Vagina (tissue), 2 donors: Measurements from ENCODE around the gene DMAP1. TPM values are rescaled to one million over a fixed set of nuclear protein-coding genes. Genes with fewer than 3 reads are reported as not detected.

ENCODE experiments used
- DNase-seq, 2 donors: peaks; one replicate each; pipeline ENCODE4 v3.0.0-alpha.2; 2017; ENCODE audit errors: extremely low spot score in 2 of 2
- H3K27ac ChIP-seq: fragments of 200-600 bp; sonication (generic); one replicate; pipeline ENCODE4 v1.5.1; 2019
- H3K27me3 ChIP-seq: fragments of 200-600 bp; sonication (generic); one replicate; pipeline ENCODE4 v1.5.1; 2019
- H3K36me3 ChIP-seq, 2 donors: fragments of 200-600 bp; sonication (generic); one replicate each; pipeline ENCODE4 v1.5.1; 2017 to 2019
- H3K4me1 ChIP-seq: fragments of 200-600 bp; sonication (generic); one replicate; pipeline ENCODE4 v1.5.1; 2019
- H3K4me3 ChIP-seq, 2 donors: fragments of 200-600 bp; sonication (generic); 1 replicate in 1 of 2; 2 replicates in 1 of 2; pipeline ENCODE4 v1.5.1; 2016 to 2019
- H3K9me3 ChIP-seq: fragments of 200-600 bp; sonication (generic); one replicate; pipeline ENCODE4 v1.5.1; 2019
- CTCF ChIP-seq, 3 experiments: fragments of 450-650 bp in 2 of 3; fragments of 200-600 bp in 1 of 3; sonication (generic) in 1 of 3; IDR thresholded peaks; one replicate each; pipeline ENCODE4 v1.5.1; 2017 to 2019; ENCODE audit warnings: antibody characterized with exemption in 3 of 3, mild to moderate bottlenecking in 2 of 3, moderate library complexity in 2 of 3
- POLR2A ChIP-seq, 2 donors: fragments of 450-650 bp; IDR thresholded peaks; one replicate each; pipeline ENCODE4 v1.6.1; 2017; ENCODE audit warnings: antibody characterized with exemption in 2 of 2, mild to moderate bottlenecking in 2 of 2, moderate library complexity in 2 of 2
- POLR2AphosphoS5 ChIP-seq, 2 donors: sonication (generic); formaldehyde crosslinking; IDR thresholded peaks; one replicate each; pipeline ENCODE4 v1.9.0; 2017; ENCODE audit warnings: antibody characterized with exemption in 2 of 2, mild to moderate bottlenecking in 2 of 2, low read depth in 1 of 2; ENCODE audit not compliant: insufficient read depth in 1 of 2
- intact Hi-C: fragments of 100-400 bp; cut with DNase I; formaldehyde crosslinking; loops from one replicate; pipeline ENCODE4 v1.15.1; 2023
- total RNA-seq: library from RNA; depleted of rRNA; stranded (reverse); fragments of >200 nt; gene quantifications from one replicate; pipeline ENCODE4 v1.2.3, GENCODE V29; 2016

Gene DMAP1
- total RNA-seq, 1 donor from 2014 or later: 52.3 TPM

DNA sequence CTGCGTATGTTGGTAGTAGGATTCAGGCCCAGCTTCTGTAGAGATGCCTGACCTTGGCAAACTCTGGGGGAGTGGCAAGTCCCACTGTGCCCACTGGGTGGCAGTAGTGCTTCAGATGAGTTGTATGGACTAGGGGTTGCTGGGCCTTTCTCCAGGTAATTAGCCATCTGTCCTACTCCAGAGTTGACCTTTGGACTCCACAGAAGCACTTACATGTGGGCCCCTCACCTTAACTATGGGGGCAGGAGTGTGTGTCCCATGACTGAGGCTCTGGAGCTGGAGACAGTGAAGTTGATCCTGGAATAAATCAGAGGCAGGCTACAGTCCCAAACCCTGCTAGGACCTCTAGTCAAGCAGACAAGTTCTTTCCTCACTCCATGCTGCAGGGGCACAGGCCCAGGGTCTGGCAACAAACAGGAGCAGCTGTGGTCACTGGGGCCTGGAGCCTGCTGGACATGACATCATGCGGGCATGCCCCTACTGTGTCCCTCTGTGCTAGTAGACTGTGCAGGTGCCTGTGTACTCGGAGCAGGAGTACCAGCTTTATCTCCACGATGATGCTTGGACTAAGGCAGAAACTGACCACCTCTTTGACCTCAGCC, 4.6 kb downstream of the DMAP1 start:
- Histone ChIP-seq H3K9me3 (no peaks in the 10 kb centered on the region), H3K27ac (peak overlapping the region; percentile 24), H3K4me1 (peaks cover 18% of the 10 kb centered on the region), H3K4me3 (no peak overlapping the region), H3K27me3 (no peaks in the 10 kb centered on the region), H3K36me3 (peaks cover 0 to 52% of the 10 kb centered on the region in 2 donors)
- intact Hi-C loops: no loop called here
- DNase-seq: no peak
- TF ChIP-seq CTCF (IDR thresholded peaks at IDR 0.05): peak; percentile 83 to 88 (median 85)
- TF ChIP-seq POLR2AphosphoS5 (IDR thresholded peaks at IDR 0.05; ENCODE audit: insufficient read depth in 1 of 2, low read depth in 1 of 2): no peak
- TF ChIP-seq POLR2A (IDR thresholded peaks at IDR 0.05): no peak

- no peak overlapping the region for H3K4me3 ChIP-seq
- TF ChIP-seq POLR2A (IDR thresholded peaks at IDR 0.05) (no peak), CTCF (IDR thresholded peaks at IDR 0.05) (no peak), POLR2AphosphoS5 (IDR thresholded peaks at IDR 0.05; ENCODE audit: insufficient read depth in 1 of 2, low read depth in 1 of 2) (no peak)
- peaks cover 14% of the 10 kb centered on the region for H3K4me1 ChIP-seq
- H3K27me3 ChIP-seq: no peaks in the 10 kb centered on the region
- peaks cover 0 to 52% of the 10 kb centered on the region in 2 donors for H3K36me3 ChIP-seq
- H3K27ac ChIP-seq: no peak overlapping the region
- H3K9me3 ChIP-seq: no peaks in the 10 kb centered on the region
- intact Hi-C loops: no loop called here
- no peak for DNase-seq
Observed at GRCh38 chr1:44218503-44219300, 5.4 kb downstream of the DMAP1 start.

DNA sequence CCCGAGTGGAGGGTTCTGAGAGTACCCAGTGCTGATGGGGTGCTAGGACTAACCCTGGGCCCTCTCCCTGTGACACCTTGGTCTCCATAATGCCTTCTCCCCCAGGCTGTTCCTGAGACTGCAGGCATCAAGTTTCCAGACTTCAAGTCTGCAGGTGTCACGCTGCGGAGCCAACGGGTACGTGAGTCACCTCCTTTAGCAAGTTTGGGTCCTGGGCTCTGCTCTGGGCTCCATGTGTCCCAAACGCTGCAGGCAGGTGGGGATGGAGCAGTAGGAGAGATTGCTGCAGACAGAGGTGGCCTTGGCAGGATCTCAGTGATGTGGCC, 6.0 kb downstream of the DMAP1 start:
- no peak overlapping the region for H3K4me3 ChIP-seq
- no peak for DNase-seq
- H3K36me3 ChIP-seq: peaks cover 0 to 52% of the 10 kb centered on the region in 2 donors
- no peaks in the 10 kb centered on the region for H3K9me3 ChIP-seq
- peaks cover 8% of the 10 kb centered on the region for H3K4me1 ChIP-seq
- intact Hi-C loops: no loop called here
- no peaks in the 10 kb centered on the region for H3K27me3 ChIP-seq
- TF ChIP-seq POLR2A (IDR thresholded peaks at IDR 0.05): no peak
- no peak for TF ChIP-seq CTCF (IDR thresholded peaks at IDR 0.05)
- TF ChIP-seq POLR2AphosphoS5 (IDR thresholded peaks at IDR 0.05; ENCODE audit: insufficient read depth in 1 of 2, low read depth in 1 of 2): no peak
- H3K27ac ChIP-seq: no peak overlapping the region

DNA sequence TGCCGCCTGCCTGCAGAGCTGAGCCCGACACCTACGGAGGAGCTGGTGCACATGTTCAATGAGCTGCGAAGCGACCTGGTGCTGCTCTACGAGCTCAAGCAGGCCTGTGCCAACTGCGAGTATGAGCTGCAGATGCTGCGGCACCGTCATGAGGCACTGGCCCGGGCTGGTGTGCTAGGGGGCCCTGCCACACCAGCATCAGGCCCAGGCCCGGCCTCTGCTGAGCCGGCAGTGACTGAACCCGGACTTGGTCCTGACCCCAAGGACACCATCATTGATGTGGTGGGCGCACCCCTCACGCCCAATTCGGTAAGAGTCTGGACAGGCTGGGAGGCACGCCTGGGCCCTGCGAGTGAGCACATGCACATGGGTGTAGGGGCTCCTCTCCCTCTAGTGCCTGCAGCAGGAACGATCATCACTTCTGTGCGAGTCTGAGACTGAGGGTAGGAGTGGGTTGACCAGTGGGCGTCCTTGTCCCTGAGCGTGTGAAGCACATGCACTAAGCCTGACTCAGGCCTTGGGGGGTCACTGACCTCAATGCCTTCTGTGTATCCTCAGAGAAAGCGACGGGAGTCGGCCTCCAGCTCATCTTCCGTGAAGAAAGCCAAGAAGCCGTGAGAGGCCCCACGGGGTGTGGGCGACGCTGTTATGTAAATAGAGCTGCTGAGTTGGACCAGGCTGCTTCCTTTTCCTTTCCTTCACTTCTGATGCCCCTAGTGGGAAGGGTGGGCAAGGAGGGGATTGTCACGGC, 6.9 kb downstream of the DMAP1 start:
- intact Hi-C loops: loop anchor here (2.0 kb wide), 1 partner anchor 75 kb away; no protein-coding TSS in a partner anchor
- H3K4me3 ChIP-seq: no peak overlapping the region
- peaks cover 0 to 52% of the 10 kb centered on the region in 2 donors for H3K36me3 ChIP-seq
- H3K4me1 ChIP-seq: no peaks in the 10 kb centered on the region
- TF ChIP-seq POLR2AphosphoS5 (IDR thresholded peaks at IDR 0.05; ENCODE audit: insufficient read depth in 1 of 2, low read depth in 1 of 2) (no peak), CTCF (IDR thresholded peaks at IDR 0.05) (no peak), POLR2A (IDR thresholded peaks at IDR 0.05) (no peak)
- H3K27ac ChIP-seq: no peak overlapping the region
- no peaks in the 10 kb centered on the region for H3K9me3 ChIP-seq
- no peak for DNase-seq
- H3K27me3 ChIP-seq: no peaks in the 10 kb centered on the region
